ENCODE data around the gene PROSER2.

DNA sequence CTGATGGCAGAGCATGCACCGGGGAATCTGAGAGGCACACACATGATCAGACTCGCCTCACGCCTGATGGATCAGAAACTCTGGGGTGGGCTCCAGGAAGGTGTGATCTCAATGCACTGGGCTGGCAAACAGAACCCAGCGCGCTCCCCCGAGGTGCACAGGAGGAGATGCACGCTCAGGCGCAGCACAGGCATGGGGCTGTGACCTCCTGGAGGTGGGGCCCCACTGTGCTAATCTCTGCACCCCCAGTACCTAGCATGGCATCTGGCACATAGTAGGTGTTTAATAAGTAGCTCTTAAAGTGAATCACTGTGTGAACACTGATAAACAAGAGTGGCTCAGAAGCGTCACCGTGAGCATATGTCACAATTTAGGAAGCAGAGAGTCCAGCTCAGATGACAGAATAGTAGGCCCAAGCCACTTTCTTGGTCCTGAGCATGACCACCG is 57.9 kb downstream of the PROSER2 start:
- TF ChIP-seq POLR2A (IDR thresholded peaks at IDR 0.05; ENCODE audit: low read length), result no peak
- no peak for TF ChIP-seq GATA1 (IDR thresholded peaks at IDR 0.05; ENCODE audit: low read depth, low read length)
